T-cell (primary cell): ENCODE measurements around the gene CDR2. TPM values are rescaled to one million over a fixed set of nuclear protein-coding genes. Genes with fewer than 3 reads are reported as not detected.
A peak's percentile ranks its signal among the peaks of the same experiment; 100 is the strongest.

Source experiments
- ATAC-seq, 4 experiments: fragments of 200-7000 bp in 3 of 4; fragments of 150-1000 bp in 1 of 4; cut with Tn5 transposase; replicated peaks in 1 of 4; 1 replicate in 3 of 4; 2 replicates in 1 of 4; pipeline ENCODE4 v1.10.0; 2021; ENCODE audit warnings: moderate library complexity in 3 of 4, mild to moderate bottlenecking in 2 of 4, moderate number of reproducible peaks in 1 of 4
- CTCF ChIA-PET, 2 donors: fragments of 300-600 bp; sonication (Branson Sonifier 250); formaldehyde crosslinking; loops; one replicate each; lab custom pipeline; 2022; ENCODE audit warnings: antibody characterized with exemption in 2 of 2; lab: Charles Lee
- POLR2A ChIA-PET, 2 donors: fragments of 300-600 bp; sonication (Branson Sonifier 250); formaldehyde crosslinking; loops; one replicate each; lab custom pipeline; 2022; ENCODE audit warnings: antibody characterized with exemption in 2 of 2; lab: Charles Lee
- DNase-seq, 35 experiments: peaks; one replicate each; pipeline versions ENCODE4 v3.0.0 to v3.0.0-alpha.2; 2013 to 2023
- H3K27ac ChIP-seq: one replicate; pipeline ENCODE4 v1.5.1; 2013; ENCODE audit warnings: low read length
- H3K27me3 ChIP-seq, 2 experiments: replicated peaks in 1 of 2; 1 replicate in 1 of 2; 2 replicates in 1 of 2; pipeline versions ENCODE4 v1.6.1 to v1.7.0; 2013; ENCODE audit warnings: low read length in 1 of 2, mixed read lengths in 1 of 2; ENCODE audit not compliant: control insufficient read depth in 2 of 2, insufficient read depth in 2 of 2; ENCODE audit errors: extremely low read depth in 1 of 2
- H3K36me3 ChIP-seq, 2 donors: 1 replicate in 1 of 2; 2 replicates in 1 of 2; pipeline versions ENCODE4 v1.6.1 to v1.7.0; 2013; ENCODE audit warnings: low read length in 1 of 2; ENCODE audit not compliant: control insufficient read depth in 2 of 2, insufficient read depth in 1 of 2; ENCODE audit errors: extremely low read depth in 1 of 2
- H3K4me1 ChIP-seq, 2 experiments: 1 replicate in 1 of 2; 2 replicates in 1 of 2; pipeline versions ENCODE4 v1.6.1 to v1.7.0; 2013; ENCODE audit warnings: low read length in 2 of 2, mixed read lengths in 1 of 2; ENCODE audit not compliant: insufficient read depth in 2 of 2, control insufficient read depth in 1 of 2; ENCODE audit errors: extremely low read depth in 1 of 2
- H3K4me3 ChIP-seq, 2 donors: 1 replicate in 1 of 2; 2 replicates in 1 of 2; pipeline versions ENCODE4 v1.5.1 to v1.7.0; 2013; ENCODE audit warnings: mild to moderate bottlenecking in 2 of 2, low read length in 1 of 2, moderate library complexity in 1 of 2; ENCODE audit not compliant: control insufficient read depth in 1 of 2; ENCODE audit errors: extremely low read depth in 1 of 2
- H3K9me3 ChIP-seq: 2 replicates; pipeline ENCODE4 v1.7.0; 2013
- H3K27ac Mint-ChIP-seq, 2 donors: one replicate each; pipeline ENCODE4 v1.8.0; 2020 to 2021; ENCODE audit warnings: mild to moderate bottlenecking in 2 of 2, mixed read lengths in 2 of 2
- H3K27me3 Mint-ChIP-seq, 2 donors: one replicate each; pipeline ENCODE4 v1.8.0; 2021 to 2022; ENCODE audit warnings: mixed read lengths in 2 of 2
- H3K36me3 Mint-ChIP-seq: one replicate; pipeline ENCODE4 v1.8.0; 2021; ENCODE audit warnings: mixed read lengths
- H3K4me1 Mint-ChIP-seq, 3 donors: one replicate each; pipeline ENCODE4 v1.8.0; 2020 to 2022; ENCODE audit warnings: mixed read lengths in 3 of 3, mild to moderate bottlenecking in 1 of 3
- H3K4me3 Mint-ChIP-seq, 3 donors: one replicate each; pipeline ENCODE4 v1.8.0; 2020 to 2022; ENCODE audit warnings: mild to moderate bottlenecking in 3 of 3, mixed read lengths in 3 of 3, moderate library complexity in 3 of 3
- H3K9me3 Mint-ChIP-seq, 3 donors: one replicate each; pipeline ENCODE4 v1.8.0; 2020 to 2022; ENCODE audit warnings: mixed read lengths in 3 of 3
- WGBS: methylation state at CpG from one replicate; pipeline ENCODE4 v1.1.5; 2013; ENCODE audit warnings: missing lambda C conversion rate; ENCODE audit not compliant: insufficient coverage; 5-methylcytosine and 5-hydroxymethylcytosine counted together
- total RNA-seq, 35 experiments: library from RNA in 6 of 35; stranded (reverse) in 6 of 35; fragments of 120-200 nt in 1 of 35; gene quantifications; one replicate each; pipeline versions ENCODE4 v1.2.1 to v1.2.4 and lab custom pipeline; 2013 to 2026

The CDR2 gene
- total RNA-seq, 5 donors from 2014 or later (not counting 1 experiment from before 2014, with no cell fraction given) = 58.7 to 97.5 (median 72.6) TPM

DNA sequence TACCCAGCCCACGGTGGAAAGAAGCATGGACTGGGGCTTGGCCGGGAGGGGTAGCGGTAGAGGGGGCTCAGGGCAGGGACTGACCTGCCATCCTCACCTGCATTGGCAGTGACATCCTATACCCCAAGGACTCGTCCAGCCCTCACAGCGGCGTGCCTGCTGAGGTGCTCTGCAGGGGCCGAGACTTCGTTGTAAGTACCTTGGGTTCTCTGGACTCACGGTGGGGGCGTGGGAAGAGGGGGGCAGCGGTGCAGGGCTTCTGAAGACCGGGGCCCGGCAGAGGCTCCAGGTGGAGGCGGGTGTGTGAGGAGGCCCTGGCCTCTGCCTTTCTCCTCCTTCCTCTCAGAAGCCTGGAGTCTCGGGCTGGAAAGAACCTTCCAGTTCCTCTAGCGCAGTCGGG is 51.7 kb downstream of the CDR2 start:
- Mint-ChIP-seq H3K36me3 (peaks cover 32% of the 10 kb centered on the region), H3K27ac (peak overlapping the region; percentile 46 to 55), H3K4me1 (peaks cover 7 to 10% (median 8%) of the 10 kb centered on the region in 3 donors), H3K27me3 (no peaks in the 10 kb centered on the region), H3K9me3 (no peaks in the 10 kb centered on the region), H3K4me3 (no peak overlapping the region)
- POLR2A ChIA-PET = no interaction called here
- no peak overlapping the region for H3K27ac ChIP-seq
- DNase-seq (peak in 1 of 35 experiments; percentile 8), ATAC-seq (no peak)
- CTCF ChIA-PET = no interaction called here
- H3K9me3 ChIP-seq = no peaks in the 10 kb centered on the region
- no CpG with 5 or more reads among the region's 17 CpGs for WGBS
- no peaks in the 10 kb centered on the region for H3K27me3 ChIP-seq
- H3K36me3 ChIP-seq = peaks cover 16 to 85% of the 10 kb centered on the region in 2 donors
- peaks cover 0 to 10% of the 10 kb centered on the region in 2 experiments for H3K4me1 ChIP-seq
- H3K4me3 ChIP-seq = no peak overlapping the region

DNA sequence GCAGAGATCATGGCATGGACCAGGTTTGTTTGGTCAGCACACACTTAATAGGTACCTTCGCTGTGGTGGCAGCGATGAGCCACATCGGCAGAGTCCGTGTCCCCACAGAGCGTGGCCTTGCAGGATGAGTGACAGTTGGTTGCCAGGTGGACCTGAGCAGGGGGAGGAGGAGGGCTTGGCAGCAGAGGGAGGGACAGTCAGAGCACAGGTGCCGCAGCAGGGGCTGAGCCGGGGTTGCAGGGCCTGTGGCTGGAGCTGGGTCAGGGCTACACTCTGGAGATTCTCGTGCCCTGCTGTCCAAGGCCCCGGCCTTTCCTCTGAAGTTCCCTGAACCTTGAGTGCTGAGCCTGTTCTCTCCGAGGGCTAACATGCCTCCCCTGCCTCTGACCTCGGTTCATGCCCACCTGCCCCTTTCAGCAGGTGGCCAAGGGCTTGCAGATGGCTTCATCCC is 52.4 kb downstream of the CDR2 start:
- ATAC-seq = no peak
- CTCF ChIA-PET = interaction anchor here in 1 of 2 donors (1.6 kb wide), 1 partner anchor 48 kb away, joined by 6 read pairs; no protein-coding TSS in a partner anchor
- 95% methylated on average over 11 of the region's 11 CpGs for WGBS

DNA sequence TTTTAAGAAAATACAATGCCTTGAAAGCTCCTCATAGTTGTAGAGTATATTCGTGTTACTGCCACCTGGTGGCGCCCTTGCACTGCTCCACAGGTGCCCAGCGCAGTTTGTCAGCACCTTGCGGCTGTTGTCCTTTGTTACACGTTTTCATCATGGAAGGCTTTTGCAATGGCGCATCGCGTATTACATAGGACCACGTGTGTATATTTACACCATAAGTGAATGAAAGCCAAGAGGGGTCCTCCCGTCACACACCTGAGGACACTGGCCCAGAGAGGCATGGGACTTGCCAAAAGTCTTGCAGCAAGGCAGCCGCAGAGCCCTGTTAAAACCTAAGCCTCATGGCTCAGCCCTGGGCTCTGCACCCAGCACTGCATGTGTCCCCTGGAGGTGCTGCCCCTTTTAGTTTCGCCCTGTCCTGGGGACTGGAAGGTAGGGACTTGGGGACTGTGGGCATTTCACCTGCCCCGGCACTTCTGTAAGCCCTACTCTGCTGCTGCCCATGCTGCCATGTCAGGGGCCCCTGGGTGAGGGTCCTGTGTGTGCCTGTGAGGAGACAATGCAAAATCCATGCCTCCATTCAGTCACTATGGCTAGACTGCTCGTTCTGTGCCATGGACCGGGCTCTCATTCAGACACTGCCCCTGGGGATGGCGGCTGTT is 52.9 kb downstream of the CDR2 start:
- Histone ChIP-seq H3K9me3 (no peaks in the 10 kb centered on the region), H3K27ac (no peak overlapping the region), H3K36me3 (peaks cover 20 to 81% of the 10 kb centered on the region in 2 donors), H3K27me3 (no peaks in the 10 kb centered on the region), H3K4me1 (peaks cover 0 to 10% of the 10 kb centered on the region in 2 experiments), H3K4me3 (no peak overlapping the region)
- WGBS = 70% methylated on average over 14 of the region's 16 CpGs
- no peaks in the 10 kb centered on the region for H3K9me3 Mint-ChIP-seq
- H3K4me1 Mint-ChIP-seq = peaks cover 7 to 8% (median 8%) of the 10 kb centered on the region in 3 donors
- ATAC-seq (peak; percentile 60 to 77 (median 71)), DNase-seq (peak; percentile 54 to 88 (median 70))
- H3K27me3 Mint-ChIP-seq = no peaks in the 10 kb centered on the region
- POLR2A ChIA-PET = no interaction called here
- CTCF ChIA-PET = interaction anchor here (0.6 to 1.6 kb wide), 7 partner anchors 10 to 48 kb away, joined by 3 to 9 read pairs (median 6); no protein-coding TSS in a partner anchor
- peak overlapping the region; percentile 55 to 70 for H3K27ac Mint-ChIP-seq
- H3K36me3 Mint-ChIP-seq = peaks cover 34% of the 10 kb centered on the region
- no peak overlapping the region for H3K4me3 Mint-ChIP-seq

More for the DNA sequence above, 52.4 kb downstream of the CDR2 start:
- Mint-ChIP-seq H3K27me3 (no peaks in the 10 kb centered on the region), H3K4me1 (peaks cover 7 to 8% (median 8%) of the 10 kb centered on the region in 3 donors), H3K36me3 (peaks cover 36% of the 10 kb centered on the region), H3K4me3 (no peak overlapping the region), H3K27ac (peak overlapping the region; percentile 46 to 64), H3K9me3 (no peaks in the 10 kb centered on the region)
- no peak for DNase-seq
- H3K36me3 ChIP-seq = peaks cover 19 to 81% of the 10 kb centered on the region in 2 donors
- peaks cover 0 to 10% of the 10 kb centered on the region in 2 experiments for H3K4me1 ChIP-seq
- H3K27me3 ChIP-seq = no peaks in the 10 kb centered on the region
- no peak overlapping the region for H3K4me3 ChIP-seq
- no peaks in the 10 kb centered on the region for H3K9me3 ChIP-seq
- POLR2A ChIA-PET = no interaction called here
- no peak overlapping the region for H3K27ac ChIP-seq

DNA sequence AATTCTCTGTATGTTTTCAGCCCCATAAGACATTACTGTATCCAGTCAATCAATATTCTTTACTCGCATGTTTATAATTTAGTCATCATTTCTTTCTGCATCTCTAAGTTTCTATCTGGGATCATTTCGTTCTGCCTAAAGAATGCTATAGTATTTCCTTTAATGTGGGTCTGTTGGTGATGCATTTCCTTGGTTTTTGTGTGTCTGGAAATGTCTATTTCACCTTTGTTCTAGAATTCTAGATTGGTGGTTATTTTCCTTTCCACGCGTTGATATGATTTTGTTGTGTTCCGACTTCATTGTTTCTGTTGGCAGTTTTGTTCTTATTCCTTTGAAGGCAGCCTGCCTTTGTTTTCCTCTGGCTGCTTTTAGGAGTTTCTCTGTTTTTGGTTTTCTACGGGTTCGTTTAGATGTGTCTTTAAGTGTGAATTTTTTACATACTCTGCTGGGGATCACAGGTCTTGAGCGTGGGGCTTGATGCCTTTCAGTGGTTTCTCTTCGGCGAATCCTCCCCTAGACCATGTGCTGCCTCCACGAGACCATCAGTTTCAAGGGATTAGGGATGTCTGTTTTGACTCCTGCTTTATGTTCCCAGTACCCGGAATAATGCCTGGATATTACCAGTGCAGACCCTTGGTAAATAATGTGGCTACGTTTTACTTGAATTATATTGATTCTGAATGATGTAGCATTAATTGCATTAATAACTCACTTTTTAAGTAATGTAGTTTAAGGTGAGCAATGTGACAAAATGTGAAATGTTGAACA is 53.7 kb downstream of the CDR2 start:
- peaks cover 40% of the 10 kb centered on the region for H3K36me3 Mint-ChIP-seq
- H3K27ac Mint-ChIP-seq = peak overlapping the region; percentile 44 to 70
- Histone ChIP-seq H3K36me3 (peaks cover 20 to 81% of the 10 kb centered on the region in 2 donors), H3K4me3 (no peak overlapping the region), H3K27ac (no peak overlapping the region), H3K4me1 (peaks cover 0 to 10% of the 10 kb centered on the region in 2 experiments), H3K9me3 (no peaks in the 10 kb centered on the region), H3K27me3 (no peaks in the 10 kb centered on the region)
- POLR2A ChIA-PET = no interaction called here
- CTCF ChIA-PET = interaction anchor here (0.6 to 1.6 kb wide), 7 partner anchors 10 to 49 kb away, joined by 3 to 9 read pairs (median 6); no protein-coding TSS in a partner anchor
- ATAC-seq (no peak), DNase-seq (no peak)
- no peaks in the 10 kb centered on the region for H3K9me3 Mint-ChIP-seq
- no peak overlapping the region for H3K4me3 Mint-ChIP-seq
- WGBS = 89% methylated on average over 6 of the region's 13 CpGs
- H3K4me1 Mint-ChIP-seq = peaks cover 7 to 8% (median 8%) of the 10 kb centered on the region in 3 donors
- no peaks in the 10 kb centered on the region for H3K27me3 Mint-ChIP-seq

DNA sequence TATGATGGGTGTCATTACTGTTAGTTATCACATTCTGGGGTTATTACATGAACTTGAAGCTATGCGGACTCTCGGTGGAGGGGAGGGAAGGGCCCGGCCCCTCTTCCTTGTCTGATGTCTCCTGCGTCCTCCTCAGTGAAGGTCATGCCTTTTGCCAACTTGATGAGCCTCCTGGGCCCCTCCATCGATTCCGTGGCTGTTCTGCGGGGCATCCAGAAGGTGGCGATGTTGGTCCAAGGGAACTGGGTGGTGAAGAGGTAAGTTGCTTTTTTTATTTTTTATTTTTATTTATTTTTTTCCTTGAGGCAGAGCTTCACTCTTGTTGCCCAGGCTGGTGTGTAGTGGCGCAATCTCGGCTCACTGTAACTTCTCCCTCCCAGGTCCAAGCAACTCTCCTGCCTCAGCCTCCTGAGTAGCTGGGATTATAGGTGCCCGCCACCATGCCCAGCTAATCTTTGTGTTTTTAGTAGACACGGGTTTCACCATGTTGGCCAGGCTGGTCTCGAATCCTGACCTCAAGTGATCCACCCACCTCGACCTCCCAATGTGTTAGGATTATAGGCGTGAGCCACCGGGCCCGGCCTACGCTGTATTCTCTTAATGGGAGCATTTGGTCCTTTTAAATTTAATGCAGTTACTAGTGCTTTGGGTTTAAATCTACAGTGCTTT is 55.6 kb downstream of the CDR2 start:
- peaks cover 42% of the 10 kb centered on the region for H3K36me3 Mint-ChIP-seq
- POLR2A ChIA-PET = interaction anchor here in 1 of 2 donors (0.6 kb wide), 2 partner anchors 25 to 603 kb away, joined by 3 to 13 read pairs; no protein-coding TSS in a partner anchor
- peak in 3 of 4 experiments; percentile 17 to 28 (median 18) for ATAC-seq

More for the DNA sequence above, 55.6 kb downstream of the CDR2 start:
- H3K4me3 Mint-ChIP-seq = no peak overlapping the region
- H3K4me1 Mint-ChIP-seq = peaks cover 7 to 8% (median 8%) of the 10 kb centered on the region in 3 donors
- WGBS = 89% methylated on average over 9 of the region's 18 CpGs
- Histone ChIP-seq H3K9me3 (no peaks in the 10 kb centered on the region), H3K4me1 (peaks cover 0 to 10% of the 10 kb centered on the region in 2 experiments), H3K36me3 (peaks cover 20 to 84% of the 10 kb centered on the region in 2 donors), H3K27ac (no peak overlapping the region), H3K27me3 (no peaks in the 10 kb centered on the region), H3K4me3 (no peak overlapping the region)
- no peaks in the 10 kb centered on the region for H3K27me3 Mint-ChIP-seq
- DNase-seq = peak in 34 of 35 experiments; percentile 15 to 71 (median 56)
- H3K27ac Mint-ChIP-seq = no peak overlapping the region
- CTCF ChIA-PET = interaction anchor here (0.7 to 2.1 kb wide), 5 partner anchors 10 to 654 kb away, joined by 3 to 6 read pairs (median 3); partner anchors contain the start of gene POLR3E (in 1 of the 2)
- H3K9me3 Mint-ChIP-seq = no peaks in the 10 kb centered on the region
